DND-41 (cell line): ENCODE data around the gene DUSP7.
A peak's percentile ranks its signal among the peaks of the same experiment; 100 is the strongest.

Experiments
- ATAC-seq: fragments of 200-7000 bp; cut with Tn5 transposase; 3 replicates; pipeline ENCODE4 v1.9.1; 2021; ENCODE audit warnings: low read depth; ENCODE audit not compliant: insufficient read depth
- DNase-seq: peaks from one replicate; pipeline ENCODE4 v3.0.0-alpha.2; 2020
- H2AFZ ChIP-seq: 2 replicates; pipeline ENCODE4 v1.6.0; 2012; ENCODE audit warnings: low read depth, low read length
- H3K27ac ChIP-seq: 2 replicates; pipeline ENCODE4 v1.5.1; 2012; ENCODE audit warnings: low read length, inconsistent platforms
- H3K27me3 ChIP-seq: fragments of 200-600 bp; sonication (generic); 2 replicates; pipeline ENCODE4 v1.6.0; 2012; ENCODE audit warnings: low read length, mild to moderate bottlenecking, inconsistent platforms; ENCODE audit not compliant: insufficient read depth, poor library complexity
- H3K36me3 ChIP-seq: 2 replicates; pipeline ENCODE4 v1.5.1; 2012; ENCODE audit warnings: low read length, inconsistent platforms; ENCODE audit not compliant: insufficient read depth
- H3K4me1 ChIP-seq: 2 replicates; pipeline ENCODE4 v1.5.1; 2012; ENCODE audit warnings: mild to moderate bottlenecking, low read length; ENCODE audit not compliant: insufficient read depth
- H3K4me2 ChIP-seq: 2 replicates; pipeline ENCODE4 v1.6.0; 2012; ENCODE audit warnings: mild to moderate bottlenecking, moderate library complexity, low read length, inconsistent platforms; ENCODE audit not compliant: insufficient read depth
- H3K4me3 ChIP-seq, 2 experiments: fragments of 200-600 bp in 1 of 2; shearing (Covaris generic) in 1 of 2; 2 replicates each; pipeline ENCODE4 v1.5.1; 2012 to 2016; ENCODE audit warnings: inconsistent platforms in 2 of 2, low read length in 2 of 2, mild to moderate bottlenecking in 2 of 2, low read depth in 1 of 2, moderate library complexity in 1 of 2
- H3K79me2 ChIP-seq: 2 replicates; pipeline ENCODE4 v1.6.0; 2012; ENCODE audit warnings: low read length, inconsistent platforms; ENCODE audit not compliant: insufficient read depth
- H3K9ac ChIP-seq: 2 replicates; pipeline ENCODE4 v1.6.0; 2012; ENCODE audit warnings: low read depth, mild to moderate bottlenecking, inconsistent platforms, low read length, moderate library complexity
- H3K9me3 ChIP-seq: 2 replicates; pipeline ENCODE4 v1.5.1; 2012; ENCODE audit warnings: low read length, moderate library complexity, mild to moderate bottlenecking, inconsistent platforms; ENCODE audit not compliant: insufficient read depth, severe bottlenecking
- H4K20me1 ChIP-seq: 2 replicates; pipeline ENCODE4 v1.6.0; 2012; ENCODE audit warnings: low read length; ENCODE audit not compliant: insufficient read depth
- EZH2 ChIP-seq: IDR thresholded peaks from 3 replicates; pipeline ENCODE4 v1.6.1; 2012; ENCODE audit warnings: borderline replicate concordance, low read depth, mild to moderate bottlenecking, moderate library complexity, low read length, inconsistent platforms; ENCODE audit not compliant: severe bottlenecking
- TF ChIP-seq, protein P1 (sequence below): IDR thresholded peaks from 2 replicates; pipeline ENCODE4 v1.5.1; 2012; ENCODE audit warnings: borderline replicate concordance, low read length, moderate library complexity, mild to moderate bottlenecking; ENCODE audit not compliant: poor library complexity, severe bottlenecking; ENCODE audit errors: extremely low read depth

The DUSP7 gene, protein sequence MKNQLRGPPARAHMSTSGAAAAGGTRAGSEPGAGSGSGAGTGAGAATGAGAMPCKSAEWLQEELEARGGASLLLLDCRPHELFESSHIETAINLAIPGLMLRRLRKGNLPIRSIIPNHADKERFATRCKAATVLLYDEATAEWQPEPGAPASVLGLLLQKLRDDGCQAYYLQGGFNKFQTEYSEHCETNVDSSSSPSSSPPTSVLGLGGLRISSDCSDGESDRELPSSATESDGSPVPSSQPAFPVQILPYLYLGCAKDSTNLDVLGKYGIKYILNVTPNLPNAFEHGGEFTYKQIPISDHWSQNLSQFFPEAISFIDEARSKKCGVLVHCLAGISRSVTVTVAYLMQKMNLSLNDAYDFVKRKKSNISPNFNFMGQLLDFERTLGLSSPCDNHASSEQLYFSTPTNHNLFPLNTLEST

DNA sequence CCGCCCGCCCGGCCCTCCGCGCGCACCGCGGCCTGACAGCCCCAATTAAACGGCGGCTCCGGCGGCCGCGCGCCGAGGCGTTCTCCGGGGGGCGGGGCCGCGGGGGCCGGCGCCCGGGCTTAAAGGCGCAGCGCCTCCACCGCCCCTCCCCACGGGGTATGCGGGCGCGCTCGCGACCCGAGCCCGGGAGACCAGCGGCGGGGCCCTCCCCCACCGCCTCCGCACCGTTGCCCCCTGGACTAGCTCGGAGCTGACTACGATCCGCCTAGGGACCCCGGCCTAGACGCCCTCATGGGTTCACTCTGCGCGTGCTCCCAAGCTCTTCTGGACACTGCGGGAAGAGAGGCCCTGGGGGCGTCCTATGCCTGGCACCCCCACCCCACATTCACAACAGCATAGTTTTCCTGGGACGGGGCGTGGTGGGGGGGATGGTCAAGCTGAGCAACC lies at the start of gene DUSP7:
Gene DUSP7, minus strand, starts transcription at position 51 of the 447 bp plus-strand sequence. CDS start 205 bp downstream, outside the sequence.
- Histone ChIP-seq H3K4me3 (peak within 1 kb of the TSS; percentile 81 to 97), H3K79me2 (peaks cover 32% of the 10 kb centered on the region), H3K36me3 (peaks cover 31% of the 10 kb centered on the region), H4K20me1 (peaks cover 38% of the 10 kb centered on the region), H3K27ac (peak within 1 kb of the TSS; percentile 76), H2AFZ (peak within 1 kb of the TSS; percentile 96), H3K9me3 (no peaks in the 10 kb centered on the region), H3K9ac (peak within 1 kb of the TSS; percentile 78), H3K27me3 (no peaks in the 10 kb centered on the region), H3K4me2 (peak within 1 kb of the TSS; percentile 100), H3K4me1 (peaks cover 49% of the 10 kb centered on the region)
- TF ChIP-seq, protein P1, sequence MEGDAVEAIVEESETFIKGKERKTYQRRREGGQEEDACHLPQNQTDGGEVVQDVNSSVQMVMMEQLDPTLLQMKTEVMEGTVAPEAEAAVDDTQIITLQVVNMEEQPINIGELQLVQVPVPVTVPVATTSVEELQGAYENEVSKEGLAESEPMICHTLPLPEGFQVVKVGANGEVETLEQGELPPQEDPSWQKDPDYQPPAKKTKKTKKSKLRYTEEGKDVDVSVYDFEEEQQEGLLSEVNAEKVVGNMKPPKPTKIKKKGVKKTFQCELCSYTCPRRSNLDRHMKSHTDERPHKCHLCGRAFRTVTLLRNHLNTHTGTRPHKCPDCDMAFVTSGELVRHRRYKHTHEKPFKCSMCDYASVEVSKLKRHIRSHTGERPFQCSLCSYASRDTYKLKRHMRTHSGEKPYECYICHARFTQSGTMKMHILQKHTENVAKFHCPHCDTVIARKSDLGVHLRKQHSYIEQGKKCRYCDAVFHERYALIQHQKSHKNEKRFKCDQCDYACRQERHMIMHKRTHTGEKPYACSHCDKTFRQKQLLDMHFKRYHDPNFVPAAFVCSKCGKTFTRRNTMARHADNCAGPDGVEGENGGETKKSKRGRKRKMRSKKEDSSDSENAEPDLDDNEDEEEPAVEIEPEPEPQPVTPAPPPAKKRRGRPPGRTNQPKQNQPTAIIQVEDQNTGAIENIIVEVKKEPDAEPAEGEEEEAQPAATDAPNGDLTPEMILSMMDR = no peak
- TF ChIP-seq EZH2 = no peak
- DNase-seq (peak; percentile 76), ATAC-seq (peak; percentile 41)

DNA sequence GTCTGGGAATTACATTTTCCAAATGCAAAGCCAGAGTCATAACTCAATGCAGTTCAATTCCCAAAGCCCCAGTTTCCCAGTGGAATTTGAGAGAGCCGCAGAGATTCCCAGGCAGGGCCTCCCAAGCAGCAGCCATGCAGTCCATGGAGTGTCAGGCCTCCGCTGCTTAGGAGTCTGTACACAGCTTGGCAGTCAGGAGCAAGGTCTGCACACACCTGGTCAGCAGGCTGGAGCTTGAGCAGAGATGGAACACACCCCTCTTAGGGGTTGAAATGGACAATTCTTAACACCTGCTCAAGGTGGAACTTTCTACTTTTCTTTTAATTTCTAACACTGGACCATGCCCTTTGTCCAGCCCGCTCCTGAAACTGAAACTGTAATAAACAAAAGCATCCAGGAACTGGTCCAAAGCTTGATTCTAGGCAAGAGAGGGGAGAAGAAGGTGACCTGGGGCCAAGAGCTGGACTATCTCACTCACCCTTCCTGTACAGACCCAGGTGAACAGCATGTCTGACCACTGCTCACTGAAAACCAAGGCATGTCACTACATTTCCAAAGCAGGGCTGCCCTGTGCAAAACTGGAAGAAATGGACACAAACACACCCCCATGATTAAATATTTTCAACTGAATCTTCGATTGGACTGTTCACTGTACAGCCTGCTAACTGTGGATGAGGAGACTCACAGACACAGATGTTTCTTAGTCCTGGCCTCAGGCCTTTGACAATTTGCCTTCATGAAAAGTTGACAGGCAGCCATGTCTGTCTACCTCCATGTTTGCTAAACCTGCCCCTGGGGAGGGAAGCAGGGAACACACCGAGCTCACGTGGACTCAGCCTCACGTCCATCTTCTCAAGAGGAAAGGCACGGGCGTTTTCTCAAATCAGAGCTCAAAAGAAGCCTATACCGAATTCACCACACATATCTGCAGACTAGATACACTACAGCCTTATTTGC lies 48.6 kb upstream of the DUSP7 start:
- H2AFZ ChIP-seq = no peak overlapping the region
- H3K9me3 ChIP-seq = peaks cover 4% of the 10 kb centered on the region
- DNase-seq = no peak
- no peak for ATAC-seq
- no peak overlapping the region for H3K27ac ChIP-seq
- no peaks in the 10 kb centered on the region for H3K4me1 ChIP-seq
- H3K36me3 ChIP-seq = peaks cover 77% of the 10 kb centered on the region
- TF ChIP-seq, protein P1 = no peak
- TF ChIP-seq EZH2 = no peak
- H3K4me3 ChIP-seq = no peak overlapping the region
- peaks cover 6% of the 10 kb centered on the region for H4K20me1 ChIP-seq
- no peaks in the 10 kb centered on the region for H3K27me3 ChIP-seq
- no peak overlapping the region for H3K4me2 ChIP-seq
- H3K9ac ChIP-seq = no peak overlapping the region
- no peaks in the 10 kb centered on the region for H3K79me2 ChIP-seq

DNA sequence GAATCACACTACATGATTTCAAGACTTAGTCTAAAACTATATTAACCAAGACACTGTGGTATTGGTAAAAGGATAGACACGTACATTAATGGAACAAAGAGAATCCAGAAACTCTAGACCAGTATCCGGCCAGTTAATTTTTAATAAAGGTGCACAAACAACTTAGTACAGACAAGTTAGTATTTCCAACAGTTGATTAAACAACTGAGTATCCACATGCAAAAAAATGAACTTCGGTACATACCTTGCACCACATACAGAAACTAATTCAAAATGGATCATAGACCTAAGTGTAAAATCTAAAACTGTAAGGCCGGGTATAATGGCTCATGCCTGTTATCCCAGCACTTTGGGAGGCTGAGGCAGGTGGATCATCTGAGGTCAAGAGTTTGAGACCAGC lies 46.6 kb upstream of the DUSP7 start:
- H2AFZ ChIP-seq = no peak overlapping the region
- DNase-seq (no peak), ATAC-seq (no peak)
- H3K27me3 ChIP-seq = no peaks in the 10 kb centered on the region
- no peak overlapping the region for H3K9ac ChIP-seq
- H3K4me1 ChIP-seq = no peaks in the 10 kb centered on the region
- H3K4me2 ChIP-seq = no peak overlapping the region
- peaks cover 4% of the 10 kb centered on the region for H3K9me3 ChIP-seq
- no peak overlapping the region for H3K27ac ChIP-seq
- no peak overlapping the region for H3K4me3 ChIP-seq
- TF ChIP-seq, protein P1 = no peak
- TF ChIP-seq EZH2 = no peak
- H3K36me3 ChIP-seq = peaks cover 76% of the 10 kb centered on the region
- H4K20me1 ChIP-seq = peaks cover 6% of the 10 kb centered on the region
- no peaks in the 10 kb centered on the region for H3K79me2 ChIP-seq
